SIG-M5 (cell line): ENCODE data around the gene IDI1.

Experiments used
- DNase-seq: peaks from one replicate; lab custom pipeline; 2025; lab: John Stamatoyannopoulos, UW

The IDI1 gene

GRCh38 chr10:994836-995558, 53.9 kb downstream of the IDI1 start:
- no peak for DNase-seq

- DNase-seq = no peak
These were observed 56.0 kb downstream of the IDI1 start for GRCh38 chr10:992871-993270.

DNA sequence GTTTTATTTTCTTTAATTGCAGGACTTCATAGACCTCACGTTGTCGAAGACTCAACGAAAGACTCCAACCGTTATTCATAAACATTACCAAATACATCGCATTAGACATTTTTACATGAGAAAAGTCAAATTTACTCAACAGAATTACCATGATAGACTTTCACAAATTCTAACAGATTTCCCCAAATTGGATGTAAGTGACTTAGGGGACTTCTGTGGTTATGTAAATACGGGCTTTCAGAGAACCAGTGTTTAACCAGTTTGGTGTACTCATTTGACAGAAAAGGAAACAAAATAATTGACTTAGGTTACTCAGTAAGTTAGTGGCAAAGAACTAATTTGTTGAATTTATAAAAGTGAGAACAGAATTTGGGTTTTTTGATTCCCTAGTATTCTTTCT, 56.5 kb downstream of the IDI1 start:
- DNase-seq = no peak

- DNase-seq = no peak
These were observed 58.1 kb downstream of the IDI1 start for GRCh38 chr10:990808-991207.
